BLaER1 (cell line): Measurements from ENCODE around the gene SLX4IP.
"Not testable (repeated sequence)": the region's sequence is repeated elsewhere in the genome, so short reads cannot be mapped to it uniquely, and the experiment has no call there.

Source experiments
- H3K27ac ChIP-seq: shearing (Covaris generic); formaldehyde crosslinking; 2 replicates; pipeline ENCODE4 v1.8.1; 2022
- H3K27me3 ChIP-seq: shearing (Covaris generic); formaldehyde crosslinking; 2 replicates; pipeline ENCODE4 v1.8.1; 2022
- H3K36me3 ChIP-seq: shearing (Covaris generic); formaldehyde crosslinking; 2 replicates; pipeline ENCODE4 v1.8.1; 2022
- H3K4me1 ChIP-seq: shearing (Covaris generic); formaldehyde crosslinking; 2 replicates; pipeline ENCODE4 v1.8.1; 2022
- H3K4me2 ChIP-seq: shearing (Covaris generic); formaldehyde crosslinking; 2 replicates; pipeline ENCODE4 v1.8.1; 2022
- H3K4me3 ChIP-seq: shearing (Covaris generic); formaldehyde crosslinking; 2 replicates; pipeline ENCODE4 v1.8.1; 2022
- H3K9ac ChIP-seq: shearing (Covaris generic); formaldehyde crosslinking; 2 replicates; pipeline ENCODE4 v1.8.1; 2022
- H3K9me3 ChIP-seq: shearing (Covaris generic); formaldehyde crosslinking; 2 replicates; pipeline ENCODE4 v1.8.1; 2022
- H4K20me1 ChIP-seq: shearing (Covaris generic); formaldehyde crosslinking; 2 replicates; pipeline ENCODE4 v1.8.1; 2022
- Cebpa-rat ChIP-seq: shearing (Covaris generic); IDR thresholded peaks from 2 replicates; pipeline ENCODE4 v1.8.1; 2022

The SLX4IP gene

GRCh38 chr20:10616212-10616611 lies 181.1 kb downstream of the SLX4IP start:
- H3K27ac ChIP-seq, result no peak overlapping the region
- no peak overlapping the region for H3K4me3 ChIP-seq
- no peak overlapping the region for H3K9ac ChIP-seq
- H3K27me3 ChIP-seq, result no peaks in the 10 kb centered on the region
- no peak overlapping the region for H3K4me2 ChIP-seq
- no peaks in the 10 kb centered on the region for H3K4me1 ChIP-seq
- H3K9me3 ChIP-seq, result no peaks in the 10 kb centered on the region
- H4K20me1 ChIP-seq, result no peaks in the 10 kb centered on the region
- H3K36me3 ChIP-seq, result peaks cover 7% of the 10 kb centered on the region; the same call in 1 of the 2 replicates
- TF ChIP-seq Cebpa-rat, result no peak

DNA sequence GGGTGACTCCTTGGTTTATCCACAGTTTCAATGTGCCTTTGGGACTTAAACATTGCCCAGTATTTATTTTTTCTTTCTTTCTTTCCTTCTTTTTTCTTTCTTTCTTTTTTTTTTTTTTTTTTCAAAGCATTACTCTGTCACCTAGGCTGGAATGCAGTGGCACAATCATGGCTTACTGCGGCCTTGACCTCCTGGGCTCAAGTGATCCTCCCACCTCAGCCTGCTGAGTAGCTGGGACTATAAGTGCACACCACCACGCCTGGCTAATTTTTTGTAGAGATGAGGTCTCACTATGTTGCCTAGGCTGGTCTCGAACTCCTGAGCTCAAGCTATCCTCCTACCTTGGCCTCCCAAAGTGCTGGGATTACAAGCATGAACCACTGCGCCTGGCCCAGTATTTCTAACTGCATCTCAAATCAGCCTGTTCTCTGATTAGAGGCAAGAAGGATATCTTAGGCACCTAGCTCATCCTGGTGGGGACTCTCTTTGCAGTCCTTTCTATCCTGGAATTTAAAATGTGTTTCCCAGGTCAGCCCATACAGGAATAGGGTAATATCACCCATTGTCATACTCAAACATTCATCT lies 182.5 kb downstream of the SLX4IP start:
- not testable (repeated sequence) for H3K4me3 ChIP-seq, H3K9ac ChIP-seq, H3K4me1 ChIP-seq, H3K36me3 ChIP-seq, H3K27me3 ChIP-seq, H4K20me1 ChIP-seq, H3K27ac ChIP-seq, H3K4me2 ChIP-seq, H3K9me3 ChIP-seq

DNA sequence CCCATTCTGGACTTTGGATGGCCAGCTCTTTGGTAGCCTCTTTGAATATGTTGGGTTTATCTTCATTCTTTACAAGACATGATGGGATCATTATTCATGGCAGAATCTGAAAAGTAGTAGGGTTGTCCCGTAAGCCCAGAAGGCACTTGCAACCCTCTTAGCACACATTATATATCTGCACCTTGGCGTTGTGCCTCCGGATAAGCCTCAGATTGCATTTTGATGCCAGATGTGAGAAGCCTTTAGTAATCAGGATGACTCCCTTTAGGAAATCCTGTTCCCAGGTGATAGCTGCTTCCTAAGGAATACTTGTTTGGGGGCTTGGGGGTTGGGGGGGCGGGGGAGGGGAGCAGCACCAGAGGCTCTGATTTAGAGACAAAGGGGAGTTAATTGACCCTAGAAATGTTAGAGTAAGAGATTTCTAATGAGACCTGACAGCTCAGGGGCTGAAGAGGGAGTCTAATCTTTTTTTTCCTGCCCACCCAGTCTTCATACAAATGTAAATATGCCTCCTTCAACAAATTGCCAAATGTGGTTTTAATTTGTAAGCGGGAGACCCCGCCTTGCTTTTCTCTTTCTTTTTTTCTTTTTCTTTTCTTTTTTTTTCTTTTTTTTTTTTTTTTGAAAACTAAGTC lies 183.6 kb downstream of the SLX4IP start:
- H3K9ac ChIP-seq, result no peak overlapping the region
- no peaks in the 10 kb centered on the region for H3K27me3 ChIP-seq
- no peak for TF ChIP-seq Cebpa-rat
- no peak overlapping the region for H3K4me3 ChIP-seq
- no peaks in the 10 kb centered on the region for H3K4me1 ChIP-seq
- peaks cover 5% of the 10 kb centered on the region; the same call in 1 of the 2 replicates for H3K36me3 ChIP-seq
- H3K27ac ChIP-seq, result no peak overlapping the region
- no peak overlapping the region for H3K4me2 ChIP-seq
- no peaks in the 10 kb centered on the region for H3K9me3 ChIP-seq
- no peaks in the 10 kb centered on the region for H4K20me1 ChIP-seq

GRCh38 chr20:10619427-10619826 lies 184.3 kb downstream of the SLX4IP start:
- H3K9me3 ChIP-seq, result no peaks in the 10 kb centered on the region
- H4K20me1 ChIP-seq, result no peaks in the 10 kb centered on the region
- TF ChIP-seq Cebpa-rat, result no peak
- no peaks in the 10 kb centered on the region for H3K27me3 ChIP-seq
- no peak overlapping the region for H3K4me2 ChIP-seq
- no peaks in the 10 kb centered on the region for H3K4me1 ChIP-seq
- peaks cover 10% of the 10 kb centered on the region; the same call in 1 of the 2 replicates for H3K36me3 ChIP-seq
- H3K27ac ChIP-seq, result no peak overlapping the region
- H3K9ac ChIP-seq, result no peak overlapping the region
- no peak overlapping the region for H3K4me3 ChIP-seq

DNA sequence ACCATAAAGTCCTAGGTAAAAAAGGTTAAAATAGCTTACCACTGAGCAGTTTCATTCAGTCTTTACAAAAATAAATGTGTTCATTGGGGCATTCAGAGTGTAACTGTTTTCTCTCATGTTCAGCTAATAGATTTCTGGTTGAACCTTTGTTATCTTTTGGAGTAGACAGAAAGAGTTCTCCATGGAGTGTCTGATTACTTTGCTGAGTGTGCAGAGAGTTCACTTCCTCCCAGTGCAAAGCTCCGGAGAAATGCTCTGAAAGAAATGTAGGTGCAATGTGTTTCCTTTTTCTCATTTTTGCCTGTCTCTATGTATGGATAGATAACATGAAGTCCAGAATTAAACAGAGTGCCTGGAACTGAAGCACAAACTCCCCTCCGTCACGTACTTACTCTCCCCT lies 186.0 kb downstream of the SLX4IP start:
- Histone ChIP-seq H3K27me3 (no peaks in the 10 kb centered on the region), H3K4me3 (no peak overlapping the region), H3K9me3 (no peaks in the 10 kb centered on the region), H4K20me1 (no peaks in the 10 kb centered on the region), H3K4me2 (no peak overlapping the region), H3K4me1 (no peaks in the 10 kb centered on the region), H3K36me3 (peaks cover 10% of the 10 kb centered on the region; the same call in 1 of the 2 replicates), H3K9ac (no peak overlapping the region), H3K27ac (no peak overlapping the region)
- no peak for TF ChIP-seq Cebpa-rat

DNA sequence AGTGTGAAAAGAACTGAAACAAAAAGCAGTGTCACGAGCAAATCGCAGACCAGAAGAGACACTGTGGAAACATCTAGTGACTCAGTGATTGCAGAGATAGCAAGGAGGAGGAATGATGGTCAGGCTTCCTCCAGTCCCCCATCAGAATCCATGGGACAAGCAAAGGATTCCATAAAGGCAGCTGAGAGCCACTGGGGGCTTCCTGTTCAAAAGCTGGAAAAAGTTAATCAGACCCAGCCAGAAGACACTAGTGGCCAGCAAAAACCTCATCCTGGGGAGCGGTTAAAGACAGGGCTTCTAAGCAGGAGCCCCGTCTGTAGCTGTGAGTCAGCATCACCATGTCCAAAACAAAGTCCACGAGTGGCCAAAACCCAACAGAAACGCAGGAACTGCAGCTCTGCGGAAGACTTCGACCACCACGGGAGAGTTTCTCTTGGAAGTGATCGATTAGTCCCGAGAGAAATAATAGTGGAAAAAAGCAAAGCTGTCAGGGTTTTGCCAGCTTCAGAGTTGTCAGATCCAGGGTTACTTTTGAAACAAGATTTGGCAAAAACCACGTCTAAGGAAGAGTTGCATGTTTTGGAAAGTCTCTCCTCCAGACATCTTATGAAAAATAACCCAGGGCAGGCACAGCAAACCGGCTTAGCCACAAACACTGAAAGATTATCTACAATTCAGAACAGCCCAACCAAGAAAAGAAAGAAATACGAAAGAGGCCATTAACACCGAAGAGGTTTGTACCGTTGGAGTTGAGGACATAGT lies 187.7 kb downstream of the SLX4IP start:
- Histone ChIP-seq H3K27me3 (no peaks in the 10 kb centered on the region), H3K4me3 (no peak overlapping the region), H3K9ac (no peak overlapping the region), H3K4me1 (no peaks in the 10 kb centered on the region), H3K4me2 (no peak overlapping the region), H3K9me3 (no peaks in the 10 kb centered on the region), H3K36me3 (peaks cover 10% of the 10 kb centered on the region; the same call in 1 of the 2 replicates), H4K20me1 (no peaks in the 10 kb centered on the region), H3K27ac (no peak overlapping the region)
- no peak for TF ChIP-seq Cebpa-rat

GRCh38 chr20:10625641-10626040 lies 190.5 kb downstream of the SLX4IP start:
- no peak overlapping the region for H3K27ac ChIP-seq
- H3K9ac ChIP-seq, result no peak overlapping the region
- no peak overlapping the region for H3K4me2 ChIP-seq
- TF ChIP-seq Cebpa-rat, result no peak
- no peaks in the 10 kb centered on the region for H3K27me3 ChIP-seq
- 0 out of 2 replicates have a peak, but pooled peaks cover 6% of the 10 kb centered on the region for H3K4me1 ChIP-seq
- H4K20me1 ChIP-seq, result no peaks in the 10 kb centered on the region
- peaks cover 10% of the 10 kb centered on the region; the same call in 1 of the 2 replicates for H3K36me3 ChIP-seq
- H3K9me3 ChIP-seq, result no peaks in the 10 kb centered on the region
- no peak overlapping the region for H3K4me3 ChIP-seq

DNA sequence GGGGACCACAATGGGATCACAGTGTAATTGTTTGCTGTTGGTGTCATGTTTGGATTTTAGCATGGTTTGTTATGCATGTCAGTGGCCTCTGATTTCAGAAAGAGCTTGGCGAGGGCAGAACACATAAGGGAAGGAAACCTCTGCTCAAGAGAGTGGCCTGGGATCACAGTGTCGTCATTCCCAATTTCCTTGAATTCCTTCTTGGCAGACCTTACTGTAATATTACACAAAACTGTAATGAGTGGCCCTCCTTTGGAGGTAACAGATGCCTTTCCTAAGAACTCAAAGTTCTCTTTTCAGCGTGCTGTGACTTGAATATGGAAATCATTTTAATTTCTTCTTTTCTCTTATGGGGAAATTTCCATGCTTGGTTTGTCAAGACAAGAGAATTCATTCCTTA lies 191.8 kb downstream of the SLX4IP start:
- Histone ChIP-seq H3K27ac (no peak overlapping the region), H3K27me3 (no peaks in the 10 kb centered on the region), H3K9ac (no peak overlapping the region), H4K20me1 (no peaks in the 10 kb centered on the region), H3K9me3 (no peaks in the 10 kb centered on the region), H3K4me1 (0 out of 2 replicates have a peak, but pooled peaks cover 6% of the 10 kb centered on the region), H3K4me2 (no peak overlapping the region), H3K4me3 (no peak overlapping the region), H3K36me3 (peaks cover 10% of the 10 kb centered on the region; the same call in 1 of the 2 replicates)
- TF ChIP-seq Cebpa-rat, result no peak

DNA sequence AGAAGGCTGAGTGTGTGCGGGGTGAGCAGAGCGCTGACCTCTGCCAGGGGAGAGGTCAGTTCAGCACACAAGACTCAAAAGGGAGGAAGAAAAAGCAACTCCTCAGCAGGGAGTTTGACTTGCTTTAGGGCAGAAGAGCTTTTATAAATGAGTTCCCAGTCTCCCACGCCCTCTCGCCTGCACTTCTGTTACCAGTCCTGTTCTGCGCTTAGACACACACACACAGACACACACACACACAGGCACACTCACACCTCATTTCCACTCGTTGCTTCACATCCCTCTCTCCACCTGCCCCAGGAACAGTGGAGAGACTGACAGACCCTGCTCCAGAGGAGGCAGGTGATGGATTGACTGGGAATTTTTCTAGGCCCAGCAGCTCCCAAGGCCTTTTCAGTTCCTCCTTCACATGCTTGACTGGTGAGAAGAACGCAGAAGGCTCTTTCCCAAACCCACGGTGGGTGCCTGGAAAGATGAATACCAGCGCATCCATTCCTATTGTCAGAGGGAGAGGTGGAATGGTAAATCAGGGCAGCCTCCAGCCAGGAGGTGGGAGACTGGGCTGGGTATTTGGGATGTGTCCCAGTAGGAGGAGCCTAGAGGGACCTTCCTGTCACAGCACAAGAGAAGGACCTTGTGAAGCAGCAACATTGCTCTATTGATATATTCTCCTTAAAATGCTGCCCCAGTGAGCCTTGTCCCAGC lies 195.0 kb downstream of the SLX4IP start:
- Histone ChIP-seq H4K20me1 (no peaks in the 10 kb centered on the region), H3K36me3 (no peaks in the 10 kb centered on the region), H3K4me2 (no peak overlapping the region), H3K27ac (no peak overlapping the region), H3K9me3 (no peaks in the 10 kb centered on the region), H3K27me3 (no peaks in the 10 kb centered on the region), H3K4me1 (peaks cover 31% of the 10 kb centered on the region), H3K9ac (no peak overlapping the region), H3K4me3 (no peak overlapping the region)
- no peak for TF ChIP-seq Cebpa-rat
